Pons (tissue), 1 donor: ENCODE data around the gene RBCK1.
"Not testable (repeated sequence)": the region's sequence is repeated elsewhere in the genome, so short reads cannot be mapped to it uniquely, and the experiment has no call there.

Experiments
- DNase-seq: peaks from one replicate; pipeline ENCODE4 v3.0.0-alpha.2; 2016; ENCODE audit warnings: low spot score

RBCK1 gene

GRCh38 chr20:407953-408842 is at the start of gene RBCK1:
TSS of gene RBCK1 (plus strand) at chr20:408299. CDS start at chr20:408758, 459 bp downstream.
- DNase-seq = peak; percentile 70

GRCh38 chr20:358891-359555 is 49.1 kb upstream of the RBCK1 start:
- no peak for DNase-seq

- no peak for DNase-seq
These were observed 46.5 kb upstream of the RBCK1 start for GRCh38 chr20:361561-361960.

- peak; percentile 72 for DNase-seq
These were observed 45.5 kb upstream of the RBCK1 start for GRCh38 chr20:362271-363254.

- no peak for DNase-seq
These were observed 44.6 kb upstream of the RBCK1 start for GRCh38 chr20:363319-364078.

DNA sequence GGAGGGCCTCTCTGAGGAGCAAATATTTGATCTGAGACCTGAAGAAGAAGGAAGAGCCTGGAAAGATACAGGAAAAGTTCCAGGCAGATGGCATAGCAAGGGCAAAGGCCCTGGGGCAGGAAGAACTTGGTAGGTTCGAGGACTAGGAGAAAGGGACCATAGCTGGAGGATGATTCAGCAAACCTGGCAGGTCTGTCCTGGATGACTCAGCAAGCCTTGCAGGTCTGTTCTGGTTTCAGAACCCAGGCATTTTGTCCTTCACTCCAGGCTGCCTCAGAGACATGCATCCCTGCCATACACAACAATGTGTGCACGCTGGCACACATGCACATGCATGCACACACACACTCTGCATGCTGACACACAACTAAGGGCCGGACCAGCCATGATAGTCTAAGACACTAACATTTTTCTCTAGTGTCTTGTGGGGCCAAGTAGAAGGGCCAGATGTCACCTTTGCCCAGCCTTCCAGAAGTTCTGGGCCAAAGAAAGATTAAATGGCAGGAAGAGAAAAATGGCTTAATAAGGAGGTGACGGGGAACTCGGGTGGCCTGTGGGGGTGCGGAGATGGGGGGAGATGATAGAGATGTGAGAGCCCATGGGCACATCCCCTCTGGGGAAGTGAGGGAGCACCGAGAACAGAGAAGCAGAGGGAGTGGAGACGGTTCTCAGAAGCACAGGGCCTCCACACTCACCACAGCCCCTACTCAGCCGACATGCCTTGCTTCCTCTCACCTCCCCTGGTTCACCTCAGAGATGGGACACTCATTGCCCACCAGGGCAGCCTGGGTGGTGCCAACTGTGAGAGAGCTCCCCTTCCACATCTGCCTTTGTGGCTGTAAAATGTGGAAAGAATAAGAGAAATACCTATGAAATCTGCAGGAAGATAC is 42.9 kb upstream of the RBCK1 start:
- no peak for DNase-seq

GRCh38 chr20:366041-366718 is 41.9 kb upstream of the RBCK1 start:
- DNase-seq = no peak

- DNase-seq = no peak
These were observed 41.2 kb upstream of the RBCK1 start for GRCh38 chr20:366719-367485.

DNA sequence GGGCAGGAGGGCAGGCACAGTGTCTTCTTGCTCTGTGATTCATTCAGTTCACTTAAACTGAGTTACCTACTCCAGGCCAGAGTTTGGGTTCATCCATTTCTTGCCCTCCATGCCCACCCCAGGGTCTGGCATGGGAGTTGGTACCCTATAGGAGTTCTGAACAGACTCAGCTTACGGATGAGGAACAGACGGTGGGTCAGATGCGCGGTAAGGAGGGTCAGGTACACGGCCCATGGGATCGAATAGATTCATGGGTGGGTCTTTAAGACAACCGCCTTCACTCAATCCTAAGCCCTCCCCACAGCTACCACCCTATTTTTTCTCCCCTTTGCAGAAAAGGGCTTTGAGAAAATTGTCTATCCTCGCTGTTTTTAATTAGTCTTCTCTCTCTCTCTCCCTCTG is 40.6 kb upstream of the RBCK1 start:
- no peak for DNase-seq

GRCh38 chr20:368915-369314 is 39.2 kb upstream of the RBCK1 start:
- no peak for DNase-seq

DNA sequence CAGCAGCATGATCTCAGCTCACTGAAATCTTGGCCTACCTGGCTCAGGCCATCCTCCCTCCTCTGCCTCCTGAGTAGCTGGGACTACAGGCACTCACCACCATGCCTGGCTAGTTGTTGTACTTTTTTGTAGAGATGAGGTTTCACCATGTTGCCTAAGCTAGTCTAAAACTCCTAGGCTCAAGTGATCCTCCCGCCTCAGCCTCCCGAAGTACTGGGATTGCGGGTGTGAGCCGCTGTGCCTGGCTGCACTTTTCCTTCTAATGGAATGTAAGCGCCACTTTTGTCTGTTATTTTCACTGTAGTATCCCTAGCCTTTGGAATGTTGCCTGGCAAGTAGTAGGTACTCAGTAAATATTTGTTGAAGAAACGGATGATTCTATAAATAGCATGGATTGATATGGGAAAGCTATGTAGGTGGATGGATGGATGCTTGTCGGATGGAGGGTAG is 37.9 kb upstream of the RBCK1 start:
- no peak for DNase-seq

DNA sequence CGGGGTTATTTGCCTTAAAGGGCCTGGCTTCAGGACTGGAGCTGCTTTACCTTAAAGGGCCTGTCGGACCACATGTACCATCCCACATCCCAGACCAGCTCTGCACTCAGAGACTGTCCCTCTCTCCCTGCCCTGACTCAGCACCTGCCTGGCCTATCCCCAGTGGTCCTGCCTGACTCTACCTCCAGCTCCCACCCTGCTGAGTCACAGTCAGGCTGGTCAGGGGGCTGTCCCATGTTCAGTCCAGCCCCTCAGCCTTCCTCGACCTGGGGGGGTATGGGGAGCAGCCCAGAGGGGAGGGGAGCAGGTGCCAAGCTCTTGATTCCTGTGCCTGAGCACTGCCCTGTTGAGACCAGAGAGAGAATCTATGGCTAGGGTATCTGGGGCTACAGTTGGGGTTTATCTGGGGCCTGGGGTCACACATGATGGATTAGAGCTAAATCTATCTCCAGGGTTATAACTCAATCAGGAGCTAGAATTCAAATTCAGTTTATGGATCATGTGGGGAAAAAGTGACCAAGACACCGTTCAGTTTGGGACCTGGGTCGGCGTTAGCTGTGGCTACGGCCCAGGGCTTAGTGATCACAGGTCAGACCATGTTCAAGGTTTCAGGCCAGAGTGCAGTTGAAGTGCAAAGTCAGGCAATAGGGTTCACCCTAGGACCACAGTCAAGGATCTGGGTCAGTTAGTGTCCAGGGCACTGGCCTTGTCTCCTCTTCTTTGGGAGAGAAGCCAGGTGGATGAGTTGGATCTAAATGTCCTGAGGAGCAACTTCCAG is 36.9 kb upstream of the RBCK1 start:
- no peak for DNase-seq

GRCh38 chr20:371755-372542 is 36.1 kb upstream of the RBCK1 start:
- DNase-seq = no peak

DNA sequence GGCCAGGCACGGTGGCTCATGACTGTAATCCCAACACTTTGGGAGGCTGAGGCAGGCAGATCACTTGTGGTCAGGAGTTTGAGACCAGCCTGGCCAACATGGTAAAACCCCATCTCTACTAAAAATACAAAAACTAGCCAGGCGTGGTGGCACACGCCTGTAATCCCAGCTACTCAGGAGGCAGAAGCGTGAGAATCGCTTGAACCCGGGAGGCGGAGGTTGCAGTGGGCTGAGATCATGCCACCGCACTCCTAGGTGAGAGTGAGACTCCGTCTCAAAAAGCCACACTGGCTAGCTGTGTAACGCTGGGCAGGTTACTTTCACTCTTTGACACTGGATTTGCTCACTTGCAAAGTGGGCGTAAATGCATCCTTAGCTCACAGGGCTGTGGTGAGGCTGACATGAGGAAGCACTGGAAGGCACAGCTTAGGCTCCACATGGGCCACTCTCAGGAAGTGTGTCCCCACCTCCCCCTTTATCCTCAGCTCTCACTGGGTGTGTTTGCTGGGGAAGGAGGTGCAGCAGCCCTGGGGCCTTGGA is 35.5 kb upstream of the RBCK1 start:
- DNase-seq = not testable (repeated sequence)

- no peak for DNase-seq
These were observed 34.8 kb upstream of the RBCK1 start for GRCh38 chr20:373171-373890.

GRCh38 chr20:375265-375889 is 32.7 kb upstream of the RBCK1 start:
- no peak for DNase-seq
